Measurements from ENCODE around the gene AUNIP. TPM values are rescaled to one million over a fixed set of nuclear protein-coding genes. Genes with fewer than 3 reads are reported as not detected.

AUNIP gene
- total RNA-seq, 2 donors from 2014 or later, result 0.32 to 4.3 TPM

- Histone ChIP-seq H3K4me1 (replicated peaks) (peaks cover 3% of the 10 kb centered on the region), H3K9me3 (no peaks in the 10 kb centered on the region), H3K36me3 (no peaks in the 10 kb centered on the region), H3K27me3 (replicated peaks; ENCODE audit: insufficient read depth) (no peaks in the 10 kb centered on the region), H3K4me3 (no peak overlapping the region), H3K27ac (no peak overlapping the region)
- peak; percentile 80 to 98 (median 96) for TF ChIP-seq CTCF (IDR thresholded peaks at IDR 0.05)
- no peak for TF ChIP-seq POLR2A (IDR thresholded peaks at IDR 0.05)
- peak; percentile 78 for TF ChIP-seq POLR2AphosphoS5 (IDR thresholded peaks at IDR 0.05)
- peak; percentile 77 for DNase-seq (ENCODE audit: low spot score)
- intact Hi-C loops (cut with DNase I), result loop anchor here (1.0 kb wide), 1 partner anchor 103 kb away; the partner anchor contains the start of gene PAFAH2
- 10% methylated on average over 12 of the region's 12 CpGs for WGBS
These were observed 36.2 kb upstream of the AUNIP start for GRCh38 chr1:25895365-25895990.

GRCh38 chr1:25893116-25893515, 33.9 kb upstream of the AUNIP start:
- no peak overlapping the region for H3K27ac ChIP-seq
- no peak for TF ChIP-seq CTCF (IDR thresholded peaks at IDR 0.05)
- TF ChIP-seq POLR2A (IDR thresholded peaks at IDR 0.05), result no peak
- no peak for TF ChIP-seq POLR2AphosphoS5 (IDR thresholded peaks at IDR 0.05)
- H3K9me3 ChIP-seq, result no peaks in the 10 kb centered on the region
- intact Hi-C loops (cut with DNase I), result no loop called here
- 20% methylated on average over 4 of the region's 4 CpGs for WGBS
- no peak for DNase-seq (ENCODE audit: low spot score)
- no peaks in the 10 kb centered on the region for H3K36me3 ChIP-seq
- no peaks in the 10 kb centered on the region for H3K27me3 ChIP-seq (replicated peaks; ENCODE audit: insufficient read depth)
- H3K4me3 ChIP-seq, result no peak overlapping the region
- H3K4me1 ChIP-seq (replicated peaks), result peaks cover 6% of the 10 kb centered on the region

GRCh38 chr1:25891606-25892005, 32.3 kb upstream of the AUNIP start:
- Histone ChIP-seq H3K27ac (no peak overlapping the region), H3K27me3 (replicated peaks; ENCODE audit: insufficient read depth) (no peaks in the 10 kb centered on the region), H3K4me1 (replicated peaks) (peaks cover 6% of the 10 kb centered on the region), H3K9me3 (no peaks in the 10 kb centered on the region), H3K36me3 (no peaks in the 10 kb centered on the region), H3K4me3 (no peak overlapping the region)
- DNase-seq (ENCODE audit: low spot score), result no peak
- 83% methylated on average over 5 of the region's 5 CpGs for WGBS
- intact Hi-C loops (cut with DNase I), result no loop called here
- TF ChIP-seq POLR2AphosphoS5 (IDR thresholded peaks at IDR 0.05) (no peak), POLR2A (IDR thresholded peaks at IDR 0.05) (no peak), CTCF (IDR thresholded peaks at IDR 0.05) (no peak)

- 60% methylated on average over 10 of the region's 10 CpGs for WGBS
- peak; percentile 46 for DNase-seq (ENCODE audit: low spot score)
- Histone ChIP-seq H3K9me3 (no peaks in the 10 kb centered on the region), H3K4me1 (replicated peaks) (peaks cover 6% of the 10 kb centered on the region), H3K27ac (no peak overlapping the region), H3K36me3 (no peaks in the 10 kb centered on the region), H3K27me3 (replicated peaks; ENCODE audit: insufficient read depth) (no peaks in the 10 kb centered on the region), H3K4me3 (no peak overlapping the region)
- intact Hi-C loops (cut with DNase I), result no loop called here
- TF ChIP-seq CTCF (IDR thresholded peaks at IDR 0.05) (no peak), POLR2AphosphoS5 (IDR thresholded peaks at IDR 0.05) (peak; percentile 29)
These were observed 31.2 kb upstream of the AUNIP start for GRCh38 chr1:25890239-25891034.

Measured in prostate gland (tissue), 2 donors.